Upper lobe of left lung (tissue), 4 donors: ENCODE results near the gene ZBED3.
"Not testable (repeated sequence)": the region's sequence is repeated elsewhere in the genome, so short reads cannot be mapped to it uniquely, and the experiment has no call there.

Source experiments
- EP300 ChIP-seq, 4 donors: sonication (generic); formaldehyde crosslinking; IDR thresholded peaks; one replicate each; pipeline ENCODE4 v1.5.1; 2017; ENCODE audit warnings: antibody characterized with exemption in 4 of 4, control low read depth in 2 of 4
- POLR2AphosphoS5 ChIP-seq, 2 donors: sonication (generic); formaldehyde crosslinking; IDR thresholded peaks; one replicate each; pipeline ENCODE4 v1.5.1; 2017; ENCODE audit warnings: antibody characterized with exemption in 2 of 2
- TF ChIP-seq, protein P1 (sequence below), 6 experiments: fragments of 450-650 bp in 4 of 6; fragments of 200-600 bp in 2 of 6; sonication (generic) in 2 of 6; IDR thresholded peaks; one replicate each; pipeline ENCODE4 v1.5.1; 2016 to 2019; ENCODE audit warnings: antibody characterized with exemption in 6 of 6

DNA sequence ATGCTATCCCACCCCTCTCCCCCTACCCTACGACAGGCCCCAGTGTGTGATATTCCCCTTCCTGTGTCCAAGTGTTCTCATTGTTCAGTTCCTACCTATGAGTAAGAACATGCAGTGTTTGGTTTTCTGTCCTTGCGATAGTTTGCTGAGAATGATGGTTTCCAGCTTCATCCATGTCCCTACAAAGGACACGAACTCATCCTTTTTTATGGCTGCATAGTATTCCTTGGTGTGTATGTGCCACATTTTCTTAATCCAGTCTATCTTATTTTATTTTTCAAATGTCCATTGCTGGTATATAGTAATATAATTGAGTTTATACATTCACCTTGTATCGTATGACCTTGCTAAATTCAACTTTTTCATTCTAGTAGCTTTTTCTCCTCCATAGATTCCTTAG lies 19.9 kb upstream of the ZBED3 start:
- TF ChIP-seq, protein P1, sequence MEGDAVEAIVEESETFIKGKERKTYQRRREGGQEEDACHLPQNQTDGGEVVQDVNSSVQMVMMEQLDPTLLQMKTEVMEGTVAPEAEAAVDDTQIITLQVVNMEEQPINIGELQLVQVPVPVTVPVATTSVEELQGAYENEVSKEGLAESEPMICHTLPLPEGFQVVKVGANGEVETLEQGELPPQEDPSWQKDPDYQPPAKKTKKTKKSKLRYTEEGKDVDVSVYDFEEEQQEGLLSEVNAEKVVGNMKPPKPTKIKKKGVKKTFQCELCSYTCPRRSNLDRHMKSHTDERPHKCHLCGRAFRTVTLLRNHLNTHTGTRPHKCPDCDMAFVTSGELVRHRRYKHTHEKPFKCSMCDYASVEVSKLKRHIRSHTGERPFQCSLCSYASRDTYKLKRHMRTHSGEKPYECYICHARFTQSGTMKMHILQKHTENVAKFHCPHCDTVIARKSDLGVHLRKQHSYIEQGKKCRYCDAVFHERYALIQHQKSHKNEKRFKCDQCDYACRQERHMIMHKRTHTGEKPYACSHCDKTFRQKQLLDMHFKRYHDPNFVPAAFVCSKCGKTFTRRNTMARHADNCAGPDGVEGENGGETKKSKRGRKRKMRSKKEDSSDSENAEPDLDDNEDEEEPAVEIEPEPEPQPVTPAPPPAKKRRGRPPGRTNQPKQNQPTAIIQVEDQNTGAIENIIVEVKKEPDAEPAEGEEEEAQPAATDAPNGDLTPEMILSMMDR (IDR thresholded peaks at IDR 0.05): not testable (repeated sequence)
- TF ChIP-seq POLR2AphosphoS5, EP300 (IDR thresholded peaks at IDR 0.05): not testable (repeated sequence)
